SU-DHL-6 (cell line): Measurements from ENCODE around the gene TDRD7.

Experiments used
- CTCF ChIP-seq: fragments of 200-600 bp; sonication (generic); IDR thresholded peaks from one replicate; pipeline ENCODE4 v1.5.1; 2017; ENCODE audit warnings: antibody characterized with exemption, mild to moderate bottlenecking, low read length, moderate library complexity; ENCODE audit not compliant: insufficient read depth, poor library complexity, severe bottlenecking
- EZH2phosphoT487 ChIP-seq: fragments of 200-600 bp; sonication (generic), shearing (Covaris generic); conservative IDR thresholded peaks from 2 replicates; pipeline ENCODE4 v1.6.1; 2018; ENCODE audit warnings: mild to moderate bottlenecking, antibody characterized with exemption, low read length, moderate library complexity, mixed read lengths

- TF ChIP-seq CTCF (no peak), EZH2phosphoT487 (no peak)
These were observed 3.2 kb downstream of the TDRD7 start for GRCh38 chr9:97415146-97415545.
